Stimulated activated CD8-positive, alpha-beta memory T cell treated with anti-CD3 and anti-CD28 coated beads, Interleukin-2, amount 100 ng/mL, for 1 hour (primary cell): ENCODE measurements around the gene ACTN1.

ENCODE experiments used
- DNase-seq, 2 donors: peaks; one replicate each; pipeline ENCODE4 v3.0.0-alpha.2; 2020; ENCODE audit warnings: low read depth in 2 of 2

Gene ACTN1

DNA sequence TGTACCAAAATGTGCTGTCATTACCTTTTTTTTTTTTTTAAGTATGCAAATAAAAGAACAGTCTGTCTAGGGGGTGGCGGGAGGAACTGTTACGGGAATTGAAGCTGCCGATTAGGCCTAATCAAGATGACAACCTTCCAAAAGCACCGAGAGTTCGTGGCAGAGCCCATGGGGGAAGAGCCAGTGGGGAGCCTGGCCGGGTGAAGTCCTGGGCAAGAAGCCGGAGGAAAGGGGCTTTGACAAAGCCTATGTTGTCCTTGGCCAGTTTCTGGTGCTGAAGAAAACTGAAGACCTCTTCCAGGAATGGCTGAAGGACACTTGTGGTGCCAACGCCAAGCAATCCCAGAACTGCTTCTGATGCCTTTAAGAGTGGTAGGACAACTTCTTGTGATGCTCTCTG lies 42.6 kb downstream of the ACTN1 start:
- no peak for DNase-seq

DNA sequence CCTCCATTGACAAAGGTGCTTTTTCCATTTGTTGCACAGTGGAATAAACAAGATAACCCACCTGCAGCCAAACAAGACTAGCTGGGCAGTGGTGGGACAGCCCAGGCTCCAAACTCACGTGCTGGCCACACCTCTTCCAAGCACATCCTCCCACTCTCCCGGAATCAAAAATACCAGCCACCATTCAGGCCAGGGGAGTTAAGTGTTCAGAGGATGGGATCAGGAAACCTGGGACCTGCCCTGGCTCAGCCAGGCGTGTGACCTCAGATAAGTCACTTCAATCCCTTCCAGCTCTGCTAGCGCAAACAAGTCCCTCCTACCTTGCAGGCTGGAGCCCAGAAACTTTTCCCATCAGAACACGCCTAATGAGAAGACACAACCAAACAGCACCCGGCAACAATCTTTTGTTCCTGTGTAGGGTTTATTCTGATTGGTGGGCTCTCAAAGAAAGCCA lies 43.3 kb downstream of the ACTN1 start:
- no peak for DNase-seq

DNA sequence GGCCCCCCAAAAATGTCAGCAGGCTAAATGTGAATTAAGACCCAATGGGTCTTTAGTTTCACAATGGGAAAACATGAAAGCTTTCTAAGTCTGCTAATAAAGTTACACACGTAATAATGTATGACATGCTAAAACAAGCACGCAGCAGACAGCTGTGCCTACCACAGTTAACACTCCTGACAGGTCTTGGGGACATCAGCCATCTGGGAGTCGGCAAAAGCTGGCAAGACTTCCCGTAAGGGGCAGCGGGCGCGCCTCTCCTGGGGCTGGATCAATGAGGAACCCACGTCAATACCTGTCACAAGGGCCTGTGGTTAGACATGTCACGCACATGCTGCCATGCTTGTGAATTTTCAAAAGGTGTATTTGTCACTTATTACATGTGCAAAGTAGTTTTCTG lies 45.0 kb downstream of the ACTN1 start:
- no peak for DNase-seq

DNA sequence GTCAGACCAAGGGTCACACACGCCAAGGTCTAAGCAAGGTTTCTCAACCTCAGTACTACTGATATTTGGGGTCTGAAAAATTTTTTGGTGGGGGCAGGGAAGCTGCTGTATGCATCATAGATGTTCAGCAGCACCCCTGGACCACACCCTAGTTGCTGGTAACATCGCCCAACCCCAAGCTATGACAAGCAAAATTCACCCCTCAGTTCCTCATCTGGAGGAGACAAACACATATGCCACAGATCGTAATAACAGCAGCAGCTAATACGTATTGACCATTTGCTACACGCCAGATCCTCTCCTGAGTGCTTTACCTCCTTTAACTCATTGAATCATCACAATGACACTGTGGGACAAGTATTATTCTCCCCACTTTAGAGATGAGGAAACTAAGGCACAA lies 46.4 kb downstream of the ACTN1 start:
- DNase-seq: no peak

DNA sequence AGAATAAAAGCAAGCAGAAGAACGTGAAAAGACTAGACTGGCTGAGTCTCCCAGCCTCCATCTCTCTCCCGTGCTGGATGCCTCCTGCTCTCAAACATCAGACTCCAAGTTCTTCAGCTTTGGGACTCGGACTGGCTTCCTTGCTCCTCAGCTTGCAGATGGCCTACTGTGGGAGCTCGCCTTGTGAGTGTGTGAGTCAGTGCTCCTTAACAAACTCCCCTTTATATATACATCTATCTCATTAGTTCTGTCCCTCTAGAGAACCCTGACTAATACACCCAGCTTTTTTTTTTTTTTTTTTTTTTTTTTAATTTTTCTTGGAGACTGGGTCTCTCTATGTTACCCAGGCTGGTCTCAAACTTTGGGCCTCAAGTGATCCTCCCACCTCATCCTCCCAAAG lies 46.9 kb downstream of the ACTN1 start:
- no peak for DNase-seq

DNA sequence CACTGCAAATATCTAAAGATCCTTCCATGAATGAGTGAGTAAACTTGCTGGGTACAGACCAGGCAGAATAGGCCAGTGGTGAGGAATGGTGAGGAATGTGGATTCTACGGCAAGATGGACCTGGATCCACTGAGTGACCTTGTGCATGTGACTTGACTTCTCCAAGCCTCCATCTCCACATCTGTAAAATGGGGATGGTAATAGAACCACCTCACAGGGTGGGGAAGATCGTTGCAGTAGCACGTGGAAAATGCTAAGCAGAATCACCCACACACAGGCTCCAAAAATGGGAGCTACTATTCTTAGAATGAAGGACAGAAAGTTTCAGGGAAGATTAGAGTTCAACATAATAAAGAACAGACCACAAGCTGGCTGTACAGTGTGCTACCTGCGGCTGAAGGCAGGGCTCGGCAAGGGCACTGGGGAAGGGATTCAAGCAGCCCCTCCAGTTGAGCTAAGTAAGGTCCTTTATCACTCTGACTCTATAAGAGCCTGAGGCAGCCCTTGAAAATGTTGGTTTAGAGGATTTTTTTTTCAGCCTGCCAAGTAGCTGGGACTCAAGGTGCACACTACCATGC lies 47.5 kb downstream of the ACTN1 start:
- no peak for DNase-seq

DNA sequence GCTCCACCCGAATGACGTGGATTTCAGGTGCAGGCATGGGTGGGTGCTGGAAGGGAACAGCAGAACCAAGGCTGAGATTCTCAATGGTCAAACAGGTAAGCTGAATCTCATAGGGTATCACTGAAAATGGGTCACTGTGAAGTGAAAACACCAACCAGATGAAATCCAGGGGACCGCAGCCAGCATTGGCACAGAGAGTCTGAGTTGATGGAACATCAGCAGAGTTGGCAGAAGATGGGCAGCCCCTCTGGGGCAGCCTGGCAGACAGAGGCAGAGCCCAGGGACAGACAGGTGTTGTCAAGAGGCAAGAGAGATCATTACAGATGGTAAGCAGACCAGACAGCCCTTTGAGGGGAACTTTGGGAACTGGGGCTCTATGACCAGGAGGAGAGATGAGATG lies 48.0 kb downstream of the ACTN1 start:
- DNase-seq: no peak

DNA sequence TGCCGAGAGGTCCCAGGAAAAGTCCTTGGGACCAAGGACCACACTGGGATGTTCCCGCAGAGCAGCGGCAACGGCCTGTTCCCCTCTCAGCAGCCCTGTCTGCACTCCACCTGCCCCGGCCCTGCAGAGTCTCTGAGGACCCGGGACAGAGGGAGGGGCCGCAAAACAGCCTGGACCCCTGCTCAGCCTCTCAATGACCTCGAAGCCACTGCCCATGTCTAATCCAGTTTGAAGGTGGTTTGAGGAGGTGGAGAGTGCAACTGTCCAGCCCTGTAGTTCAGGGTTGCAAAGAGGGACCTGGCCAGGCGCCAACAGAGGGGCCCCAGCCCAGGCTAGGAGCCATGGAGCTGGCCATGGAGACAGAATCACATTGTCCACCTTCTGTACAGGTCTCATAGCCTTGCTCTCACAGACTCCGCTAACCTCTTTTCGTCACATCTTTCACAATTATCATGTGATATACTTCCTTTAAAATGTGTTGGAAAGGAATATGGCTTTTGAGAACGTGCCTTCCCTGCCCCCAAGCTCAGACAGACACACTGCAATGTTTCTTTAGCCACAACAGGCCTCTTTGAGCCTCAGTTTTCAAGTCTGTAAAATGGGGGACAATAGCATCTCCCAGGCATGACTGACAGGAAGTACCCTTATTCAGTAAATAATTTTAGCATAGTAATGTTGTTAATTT lies 49.3 kb downstream of the ACTN1 start:
- DNase-seq: no peak

DNA sequence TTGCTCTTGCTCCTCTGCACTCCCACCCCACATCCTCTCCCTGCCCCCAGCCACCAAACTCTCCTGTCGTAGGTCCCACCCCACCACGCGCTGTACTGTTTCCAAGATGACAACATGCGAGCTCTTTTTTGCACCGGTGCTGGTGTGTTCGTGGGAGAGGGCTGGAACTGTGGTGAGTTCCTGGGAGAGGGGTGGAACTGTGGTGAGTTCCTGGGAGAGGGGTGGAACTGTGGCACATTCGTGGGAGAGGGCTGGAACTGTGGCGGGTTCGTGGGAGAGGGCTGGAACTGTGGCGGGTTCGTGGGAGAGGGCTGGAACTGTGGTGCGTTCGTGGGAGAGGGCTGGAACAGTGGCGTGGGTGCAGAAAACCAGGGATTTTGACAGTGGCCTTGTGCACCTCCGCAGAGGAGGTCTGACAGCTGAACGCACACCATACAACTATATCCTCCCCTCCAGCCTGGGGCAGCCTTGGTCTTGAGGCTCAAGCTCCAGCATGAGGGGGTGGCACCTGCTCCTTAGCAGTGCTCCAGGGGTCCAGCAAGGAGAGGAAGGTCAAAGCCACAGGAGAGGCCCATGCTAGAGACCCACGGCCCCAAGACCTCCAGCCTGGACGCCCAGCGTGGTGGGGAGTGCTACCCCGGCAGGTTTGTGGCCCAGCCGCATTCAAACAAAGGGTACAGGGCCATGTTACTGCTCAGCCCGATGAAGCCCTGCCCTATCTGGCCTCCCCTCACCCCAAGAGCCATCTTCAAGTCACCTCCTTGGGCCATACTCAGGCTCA lies 50.1 kb downstream of the ACTN1 start:
- DNase-seq: no peak

DNA sequence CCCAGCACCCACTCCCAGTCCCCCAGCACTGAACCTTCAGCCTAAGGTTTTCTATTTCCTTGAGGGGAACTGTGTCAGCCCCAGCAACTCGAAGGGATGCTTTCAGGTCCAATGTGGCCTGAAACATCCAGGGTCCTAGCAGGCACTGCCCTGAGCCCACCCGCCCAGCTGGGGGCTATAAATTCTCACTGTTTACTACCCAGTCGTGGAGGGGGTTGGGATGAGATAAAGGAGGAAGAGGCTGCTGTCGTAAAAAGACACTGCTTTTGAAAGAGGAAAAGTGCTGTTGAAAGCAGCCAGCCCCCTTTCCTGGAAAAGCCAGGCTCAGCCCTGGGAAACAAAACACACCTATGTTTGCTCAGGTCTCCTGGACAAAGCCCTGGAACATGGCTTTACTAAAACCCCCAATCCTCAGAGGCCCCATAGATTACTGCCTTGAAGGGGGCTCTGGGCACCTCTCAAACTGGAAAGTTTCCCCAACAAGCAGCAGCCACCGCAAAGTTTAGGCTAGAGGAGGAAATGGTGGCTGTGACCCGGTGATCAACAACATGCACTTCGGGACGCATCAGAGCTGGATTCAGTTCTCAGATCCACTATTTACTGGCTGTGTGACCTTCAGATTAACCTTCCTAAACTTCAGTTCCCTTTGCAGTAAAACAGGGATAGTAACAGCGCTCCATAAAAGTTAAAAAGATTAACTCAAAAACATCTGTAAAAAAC lies 51.0 kb downstream of the ACTN1 start:
- DNase-seq: no peak

DNA sequence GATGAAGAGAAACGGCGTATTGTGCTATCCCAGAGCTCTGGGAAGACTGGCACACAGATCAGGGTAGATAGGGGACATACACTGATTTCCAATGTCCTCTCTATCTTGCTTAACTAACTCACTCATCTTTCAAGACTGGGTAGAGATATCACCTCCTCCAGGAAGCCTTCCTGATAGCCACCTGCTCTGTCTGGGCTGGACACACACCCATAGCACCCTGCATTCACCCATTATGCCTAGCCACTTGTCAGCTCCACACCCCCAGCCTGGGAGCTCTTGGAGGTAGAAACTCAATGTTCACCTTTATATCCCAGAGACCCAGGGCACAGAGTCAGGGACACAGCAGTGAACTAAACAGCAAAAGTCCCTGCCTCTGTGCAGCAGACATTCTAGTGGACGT lies 52.0 kb downstream of the ACTN1 start:
- no peak for DNase-seq

DNA sequence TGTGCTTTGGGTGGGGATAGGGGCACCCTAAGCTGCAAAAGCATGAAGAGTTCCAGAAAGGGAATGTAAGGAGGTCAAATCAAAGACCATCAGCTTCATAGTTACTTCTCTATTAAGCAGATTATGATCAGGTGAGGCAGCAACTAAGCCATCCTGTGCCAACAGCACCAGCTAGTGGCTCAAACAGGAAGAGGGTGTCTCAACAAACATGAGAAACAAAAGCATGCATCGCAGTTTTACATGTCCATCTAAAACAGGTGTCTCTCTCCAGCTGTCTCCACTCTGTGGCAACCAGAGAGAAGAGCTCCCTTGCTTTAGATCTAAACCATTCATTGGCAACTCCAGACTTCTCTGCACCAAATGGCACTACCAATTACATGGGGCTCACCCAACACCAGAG lies 52.9 kb downstream of the ACTN1 start:
- DNase-seq: no peak

DNA sequence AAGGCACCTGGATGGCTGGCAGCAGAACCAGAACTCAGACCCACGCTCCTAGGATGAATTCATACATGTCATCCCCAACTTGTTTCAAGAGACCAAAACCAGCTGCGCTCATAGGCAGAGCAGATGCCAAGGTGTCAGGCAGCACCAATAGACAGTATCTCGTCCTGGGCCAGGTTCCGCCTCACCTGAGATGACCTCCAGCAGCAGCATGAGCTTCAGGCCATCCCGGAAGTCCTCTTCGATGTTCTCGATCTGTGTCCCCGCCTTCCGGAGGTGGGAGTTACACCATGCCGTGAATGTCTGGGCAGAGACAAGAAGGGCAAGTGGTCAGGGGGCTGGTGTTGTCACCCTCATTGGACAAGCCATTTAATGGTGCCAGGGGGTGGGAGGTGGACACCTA lies 53.7 kb downstream of the ACTN1 start:
- DNase-seq: no peak

DNA sequence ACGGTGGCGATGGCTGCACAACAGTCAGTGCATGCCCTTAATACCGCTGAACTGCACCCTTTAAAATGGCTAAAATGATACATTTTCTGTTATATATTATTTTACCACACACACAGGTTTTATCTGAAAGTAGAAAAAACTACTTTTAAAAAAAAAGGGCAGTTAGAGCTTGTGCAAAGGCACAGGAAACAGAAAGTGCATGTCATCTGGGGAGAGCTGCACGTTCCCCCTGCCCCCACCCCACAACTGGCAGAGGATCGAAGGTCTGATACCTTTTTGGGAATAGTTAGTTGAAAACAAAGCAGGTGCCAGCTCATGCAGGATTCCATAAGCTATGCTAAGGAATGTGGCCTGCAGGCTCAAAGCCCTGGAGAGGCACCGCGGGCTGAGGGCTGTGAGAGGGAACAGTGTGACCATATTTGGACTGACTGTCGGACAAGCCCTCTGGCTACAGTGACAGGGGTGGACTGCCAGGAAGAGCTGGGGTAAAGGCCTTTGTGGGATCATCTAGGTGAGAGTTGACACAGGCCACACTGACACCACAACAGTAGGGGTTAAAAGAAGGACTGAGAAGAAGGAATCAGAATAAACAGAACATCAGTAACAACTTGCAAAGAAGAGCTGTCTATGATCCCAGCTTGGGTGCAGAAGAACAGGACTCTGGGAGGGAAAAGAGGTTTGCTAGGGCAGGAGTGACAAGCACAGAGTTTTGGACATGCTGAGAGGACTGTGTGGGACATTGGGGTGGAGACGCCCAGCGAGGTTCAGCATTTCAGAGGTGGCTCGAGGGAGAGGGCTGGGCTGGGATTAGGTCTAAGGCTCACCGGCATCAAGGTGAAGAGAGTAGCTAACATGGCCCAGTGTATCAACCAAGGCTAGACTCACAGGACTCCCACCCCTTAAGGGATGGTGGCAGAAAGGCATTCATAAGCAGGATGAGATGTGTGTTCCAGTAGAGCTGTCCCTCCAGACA lies 54.6 kb downstream of the ACTN1 start:
- no peak for DNase-seq

DNA sequence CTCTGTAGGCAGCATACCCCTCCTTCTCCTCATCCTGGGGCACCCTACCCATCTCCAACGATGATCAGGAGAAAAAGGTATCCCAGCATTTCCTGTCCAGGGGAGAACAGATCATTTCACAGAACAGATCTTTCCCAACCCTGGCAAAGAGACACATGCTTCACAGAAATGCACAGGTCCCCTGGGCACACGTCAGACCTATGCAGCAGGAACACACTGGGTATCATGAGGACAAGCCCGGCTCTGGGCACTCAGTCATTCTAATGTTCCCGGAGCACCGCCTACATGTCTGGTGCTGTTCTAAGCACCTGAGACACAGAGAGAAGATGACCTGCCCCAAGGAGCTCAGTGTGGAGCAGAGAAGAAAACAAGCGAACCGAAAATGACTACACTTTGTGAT lies 56.2 kb downstream of the ACTN1 start:
- no peak for DNase-seq

DNA sequence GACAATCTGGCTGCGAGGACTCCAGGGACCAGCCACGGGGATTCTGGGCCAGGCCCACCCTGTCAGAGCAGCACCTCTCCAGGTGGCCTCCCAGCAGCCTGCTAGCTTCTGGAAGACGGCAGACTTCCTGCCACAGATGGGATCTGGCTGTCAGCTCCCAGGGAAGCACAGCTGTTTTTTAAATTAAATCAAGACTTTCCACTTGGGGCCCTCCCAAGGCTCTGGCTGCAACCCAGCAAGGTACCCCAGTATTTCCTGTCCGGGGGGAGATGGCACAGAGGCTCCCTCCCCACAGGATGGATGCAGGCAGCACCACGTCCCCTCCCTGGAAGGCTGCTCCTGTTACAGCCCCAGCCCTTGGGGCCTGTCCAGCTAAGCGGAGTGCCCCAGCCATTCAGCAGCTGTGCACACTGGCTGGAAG lies 56.9 kb downstream of the ACTN1 start:
- no peak for DNase-seq

DNA sequence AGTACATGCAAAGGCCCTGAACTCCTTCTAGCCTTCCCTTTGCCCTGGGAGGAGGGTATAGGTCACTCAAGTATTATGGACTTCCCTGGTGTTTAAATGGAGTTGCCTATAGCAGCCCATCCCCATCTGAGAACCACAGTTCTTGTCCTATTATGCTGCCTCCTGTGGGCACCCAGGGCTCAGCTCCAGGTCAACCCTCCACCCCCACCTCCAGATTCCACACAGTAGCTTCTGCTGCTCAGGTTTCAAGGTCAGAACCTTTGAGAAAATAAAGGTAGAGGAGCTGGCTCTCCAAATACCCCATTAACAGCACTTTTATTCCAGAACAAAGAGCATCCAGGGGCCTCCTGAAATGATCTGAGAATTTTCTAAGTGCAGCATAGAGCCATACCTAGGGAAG lies 57.4 kb downstream of the ACTN1 start:
- no peak for DNase-seq

DNA sequence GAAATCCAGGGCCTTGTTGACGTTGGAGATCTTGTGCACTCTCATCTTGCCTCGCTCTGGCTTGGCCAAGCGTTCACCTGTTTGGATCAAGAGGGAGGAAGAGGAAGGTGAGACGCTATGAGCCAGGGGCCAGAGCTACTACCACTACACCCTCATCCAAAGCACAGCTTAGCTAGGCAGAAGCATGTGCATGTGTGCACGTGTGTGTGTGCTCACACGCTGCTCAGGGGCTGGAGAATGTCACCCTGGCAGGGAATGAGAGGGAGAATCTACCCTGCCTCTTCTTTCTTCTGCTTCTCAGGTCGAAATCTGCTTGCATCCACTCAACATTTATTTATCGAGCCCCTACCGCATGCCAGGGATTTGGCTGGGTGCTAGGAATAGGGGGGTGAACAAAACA lies 58.1 kb downstream of the ACTN1 start:
- no peak for DNase-seq

DNA sequence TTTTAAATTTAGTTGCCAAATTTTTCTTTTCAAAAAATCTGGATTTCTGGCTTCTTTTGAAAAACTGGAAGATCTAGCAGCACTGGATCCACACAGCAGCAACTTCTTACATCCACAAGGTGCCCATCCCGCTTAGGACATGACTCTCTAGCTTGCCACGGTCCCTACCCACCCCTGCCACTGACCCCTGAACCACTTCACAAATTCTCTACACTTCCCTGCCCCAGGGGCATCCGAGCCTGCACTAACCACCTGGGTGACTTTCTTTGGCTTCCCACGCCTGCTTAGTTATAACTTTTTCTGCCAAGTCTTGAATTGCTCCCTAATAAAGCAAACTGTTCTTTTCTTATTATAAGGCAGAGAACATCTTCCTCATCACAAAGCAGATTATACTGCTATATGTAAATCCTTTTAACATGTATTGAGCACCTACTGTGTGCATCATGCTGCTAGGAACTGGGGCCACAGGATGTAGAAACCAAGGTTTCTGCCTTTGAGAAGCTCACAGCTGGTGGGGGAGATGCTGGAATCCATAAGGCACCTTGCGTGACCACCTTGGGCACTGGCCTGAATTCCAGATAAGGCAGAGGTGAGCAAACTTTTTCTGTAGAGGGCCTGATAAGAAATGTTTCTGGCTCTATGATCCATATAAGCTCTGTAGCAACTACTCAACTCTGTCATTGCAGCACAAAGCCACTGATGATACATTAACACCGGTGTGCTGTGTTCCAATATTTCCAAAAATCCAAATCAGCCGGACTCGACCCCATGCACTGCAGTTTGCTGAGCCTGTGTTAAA lies 59.8 kb downstream of the ACTN1 start:
- DNase-seq: no peak

DNA sequence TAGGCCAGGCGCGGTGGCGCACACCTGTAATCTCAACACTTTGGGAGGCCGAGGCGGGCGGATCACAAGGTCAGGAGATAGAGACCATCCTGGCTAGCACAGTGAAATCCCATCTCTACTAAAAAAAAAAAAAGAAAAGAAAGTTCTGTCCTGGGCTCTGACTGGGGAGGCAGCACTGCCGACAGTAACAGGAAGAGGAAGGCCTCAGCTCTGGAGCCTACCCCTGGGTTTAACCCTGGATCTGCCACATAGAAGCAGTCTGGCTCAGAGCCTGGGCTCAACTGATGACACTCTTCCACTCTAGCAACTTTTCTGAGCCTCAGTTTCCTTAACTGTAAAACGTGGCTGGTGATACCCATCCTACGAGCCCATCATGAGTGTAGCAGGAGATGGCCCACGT lies 60.5 kb downstream of the ACTN1 start:
- no peak for DNase-seq
